GM21381 (cell line): ENCODE data around the gene ARHGAP8.

Source experiments
- ATAC-seq: cut with Tn5 transposase; IDR thresholded peaks from one replicate; pipeline ENCODE4 v1.9.1; 2021; ENCODE audit warnings: mild to moderate bottlenecking, moderate library complexity; ENCODE audit not compliant: unreplicated experiment

ARHGAP8 gene

DNA sequence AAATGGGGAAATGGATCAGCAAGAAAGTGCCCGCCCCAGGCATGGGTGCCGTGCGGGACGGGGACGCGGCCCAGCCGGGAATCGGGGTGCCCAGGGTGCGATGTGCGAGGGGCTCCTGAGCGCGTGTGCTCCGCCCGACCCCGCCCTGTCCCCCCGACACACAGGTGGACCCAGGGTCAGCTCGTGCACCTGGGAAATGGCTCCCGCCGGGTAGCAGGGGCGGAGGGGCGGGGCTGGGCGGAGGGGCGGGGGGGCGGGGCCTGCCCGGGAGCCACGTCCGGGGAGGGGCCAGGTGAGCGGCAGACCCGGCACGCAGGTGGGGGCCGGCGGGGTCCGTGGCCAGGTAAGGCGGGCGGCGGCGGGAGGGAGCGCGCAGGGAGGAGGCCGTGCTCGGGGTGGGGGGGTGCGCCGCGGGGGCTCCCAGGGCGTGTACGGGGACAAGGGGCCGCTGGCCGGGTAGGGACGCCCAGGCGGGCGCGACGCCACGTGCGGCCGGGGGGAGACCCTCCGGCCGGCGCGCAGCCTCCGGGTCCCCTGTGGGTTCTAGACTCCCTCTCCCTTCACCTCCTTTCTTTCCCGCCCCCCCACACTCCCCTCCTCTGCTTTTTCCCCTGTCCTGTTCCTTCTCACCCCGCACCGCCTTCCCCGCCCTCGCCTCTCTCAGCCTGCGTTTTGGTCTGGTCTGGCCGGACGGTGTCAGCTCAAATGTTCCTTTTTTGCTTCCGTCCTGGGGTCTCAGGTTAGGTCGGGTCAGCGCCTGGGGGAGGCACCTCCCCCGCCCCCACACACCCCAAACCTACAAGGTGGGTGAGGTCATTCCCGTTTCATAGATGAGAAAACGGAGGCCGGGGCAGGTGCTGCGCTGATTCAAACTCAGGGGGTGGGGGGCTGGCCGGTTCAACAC, at the start of gene ARHGAP8:
ARHGAP8 (plus strand) TSS at position 291 of the 904 bp plus-strand sequence. CDS start 33,953 bp downstream, outside the sequence.
- ATAC-seq: no peak

DNA sequence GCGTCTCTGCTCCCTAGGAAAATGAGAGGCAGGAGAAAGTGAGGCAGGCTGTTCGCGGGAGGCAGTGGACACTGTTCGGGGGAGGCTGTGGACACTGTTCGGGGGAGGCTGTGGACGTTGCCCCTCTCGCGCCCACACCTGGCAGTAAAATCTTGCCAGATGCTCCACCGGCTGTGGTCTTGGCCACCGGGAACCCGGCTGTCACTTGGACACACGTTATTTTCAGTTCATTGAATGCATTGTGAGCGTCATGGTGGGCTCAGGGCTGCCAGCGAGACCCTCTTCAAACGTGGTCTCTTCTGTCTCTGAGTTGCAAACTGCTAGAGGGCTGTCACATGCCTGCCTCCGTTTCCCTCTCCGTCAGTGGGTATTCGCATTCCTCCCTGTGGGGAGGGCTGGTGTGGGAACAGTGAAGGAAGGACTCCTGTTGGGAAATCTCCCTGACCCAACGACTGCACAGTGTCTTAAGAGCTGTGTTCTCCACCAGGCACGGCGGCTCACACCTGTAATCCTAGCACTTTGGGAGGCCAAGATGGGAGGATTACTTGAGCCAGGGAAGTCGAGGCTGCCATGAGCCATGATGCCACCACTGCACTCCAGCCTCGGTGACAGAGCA, 49.0 kb upstream of the ARHGAP8 start:
- no peak for ATAC-seq

- ATAC-seq: no peak
Observed at GRCh38 chr22:44704159-44705021, 48.0 kb upstream of the ARHGAP8 start.

GRCh38 chr22:44705022-44705297, 47.4 kb upstream of the ARHGAP8 start:
- no peak for ATAC-seq

DNA sequence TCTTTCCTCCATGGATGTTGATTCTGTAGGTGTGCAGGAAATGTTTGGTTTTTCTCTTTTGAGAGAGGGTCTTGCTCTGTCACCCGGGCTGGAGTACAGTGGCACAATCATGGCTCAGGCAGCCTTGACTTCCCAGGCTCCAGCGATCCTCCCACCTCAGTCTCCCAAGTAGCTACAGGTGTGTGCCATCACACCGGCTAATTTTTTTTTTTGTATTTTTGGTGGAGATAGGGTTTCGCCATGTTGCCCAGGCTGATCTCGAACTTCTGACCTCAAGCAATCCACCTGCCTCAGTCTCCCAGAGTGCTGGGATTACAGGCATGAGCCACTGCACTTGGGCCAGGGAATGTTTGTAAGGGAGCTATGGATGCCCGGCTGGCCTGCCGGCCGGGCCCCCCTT, 45.9 kb upstream of the ARHGAP8 start:
- no peak for ATAC-seq

GRCh38 chr22:44707178-44707577, 45.2 kb upstream of the ARHGAP8 start:
- ATAC-seq: no peak

DNA sequence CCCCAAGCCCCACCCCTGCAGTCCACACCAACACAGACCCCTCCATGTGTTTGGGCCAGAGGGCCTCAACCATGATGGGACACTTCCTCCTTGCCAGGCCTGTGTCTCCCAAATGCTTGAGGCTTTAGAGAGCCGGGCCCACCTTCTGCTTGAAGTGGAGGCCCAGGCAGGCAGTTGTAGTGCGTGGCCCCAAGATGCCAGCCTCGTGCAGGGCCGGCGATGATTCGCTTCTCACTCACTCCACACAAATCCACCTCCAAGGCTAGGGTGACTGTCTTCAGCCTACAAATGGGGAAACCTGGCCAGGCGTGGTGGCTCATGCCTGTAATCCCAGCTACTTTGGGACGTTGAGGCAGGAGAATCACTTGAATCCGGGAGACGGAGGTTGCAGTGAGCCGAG, 44.6 kb upstream of the ARHGAP8 start:
- no peak for ATAC-seq

- ATAC-seq: no peak
Observed at GRCh38 chr22:44709881-44710392, 42.4 kb upstream of the ARHGAP8 start.

DNA sequence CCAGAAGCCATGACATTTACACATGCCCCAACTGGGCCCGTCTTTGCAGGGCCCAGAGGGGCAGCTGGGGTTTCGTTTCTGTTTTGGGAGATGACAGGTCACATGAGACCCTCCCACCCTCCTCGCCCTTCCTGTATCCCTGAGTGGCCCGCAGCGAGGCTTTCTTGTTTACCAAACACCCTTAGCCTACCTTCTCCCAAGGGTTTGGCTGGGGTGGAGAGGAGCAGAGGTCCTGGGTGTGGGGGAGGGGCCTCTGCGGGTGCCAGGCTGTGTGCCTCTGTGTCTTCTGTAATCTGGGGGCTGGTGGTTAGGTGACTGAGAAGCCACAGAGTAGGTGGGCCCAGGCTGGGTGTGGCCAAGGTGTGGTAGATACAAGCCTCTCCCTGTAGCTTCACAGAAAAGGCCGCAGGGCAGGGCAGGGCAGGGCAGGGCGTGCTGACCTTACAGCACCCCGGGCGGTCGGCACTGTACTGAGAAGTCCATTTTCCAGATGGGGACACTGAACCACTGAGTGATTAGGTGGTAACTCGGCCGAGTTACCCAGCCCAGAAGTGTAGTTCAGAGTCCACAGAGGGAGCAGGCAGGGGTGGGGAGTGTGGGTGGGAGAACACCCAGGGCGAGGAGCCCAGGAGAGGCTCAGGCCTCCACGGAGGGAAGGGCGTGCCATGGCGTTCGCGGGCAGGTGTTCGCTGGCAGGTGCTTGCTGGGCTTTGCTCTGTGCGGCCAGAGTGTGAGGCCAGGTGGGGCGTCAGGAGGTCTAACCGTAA, 41.7 kb upstream of the ARHGAP8 start:
- ATAC-seq: no peak

- ATAC-seq: no peak
Observed at GRCh38 chr22:44711241-44711560, 41.2 kb upstream of the ARHGAP8 start.

DNA sequence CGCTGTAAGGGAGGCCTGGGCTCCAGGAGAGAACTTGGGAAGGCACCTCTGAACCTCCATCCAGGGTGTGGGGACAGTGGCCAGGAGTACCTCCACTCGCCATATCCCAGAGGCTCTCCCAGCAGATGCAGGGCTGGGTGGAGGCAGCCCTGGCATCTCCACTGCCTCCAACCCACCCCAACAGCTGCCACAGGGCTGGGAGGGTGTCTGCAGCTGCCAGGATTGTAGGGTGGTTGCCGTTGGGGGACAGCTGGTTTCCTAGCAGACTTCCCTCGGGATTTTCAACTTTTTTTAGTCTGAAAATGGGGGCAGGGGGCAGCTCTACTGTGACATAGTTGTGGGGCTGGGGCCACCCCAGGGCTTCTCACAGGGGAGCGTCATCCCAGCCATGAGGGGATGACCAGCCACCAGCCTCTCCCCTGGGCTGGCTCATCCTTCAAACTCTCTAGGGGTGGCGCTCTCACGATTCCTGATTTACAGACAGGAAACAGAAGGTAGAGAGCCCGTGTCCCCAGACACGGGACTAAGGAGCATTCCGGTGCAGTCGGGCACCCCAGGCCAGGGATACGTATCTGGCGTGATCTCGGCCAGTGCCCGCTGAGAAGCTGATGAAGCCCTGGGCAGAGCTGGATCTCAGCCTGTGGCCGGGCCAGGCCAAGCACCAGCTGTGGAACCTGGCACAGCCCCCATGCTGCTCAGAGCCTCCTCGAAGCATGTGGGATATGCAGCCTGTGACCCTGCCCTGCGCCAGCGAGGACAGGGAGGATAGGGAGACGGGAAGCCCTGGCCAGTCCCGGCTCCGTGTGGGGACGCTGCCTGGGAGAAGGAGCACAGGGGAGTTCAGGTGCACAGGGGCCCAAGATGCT, 40.5 kb upstream of the ARHGAP8 start:
- ATAC-seq: no peak

DNA sequence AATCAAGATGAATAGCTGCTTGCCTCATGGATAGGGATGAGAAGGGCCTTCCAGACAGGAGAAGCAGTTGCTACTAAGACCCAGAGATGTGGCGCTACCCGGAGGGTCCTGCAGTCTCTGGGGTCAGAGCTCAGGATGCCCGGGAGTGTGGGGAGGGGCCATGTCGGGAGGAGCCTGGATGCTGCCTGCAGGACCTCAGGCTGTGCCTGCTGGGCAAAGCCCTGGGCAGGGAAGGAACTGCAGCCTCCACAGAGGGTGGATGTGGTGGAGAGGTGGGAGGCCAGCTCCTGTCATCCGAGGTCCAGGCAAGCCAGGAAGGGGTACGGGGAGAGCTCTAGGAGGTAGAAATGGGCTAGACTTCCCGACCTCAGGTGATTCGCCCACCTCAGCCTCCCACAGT, 39.4 kb upstream of the ARHGAP8 start:
- no peak for ATAC-seq

DNA sequence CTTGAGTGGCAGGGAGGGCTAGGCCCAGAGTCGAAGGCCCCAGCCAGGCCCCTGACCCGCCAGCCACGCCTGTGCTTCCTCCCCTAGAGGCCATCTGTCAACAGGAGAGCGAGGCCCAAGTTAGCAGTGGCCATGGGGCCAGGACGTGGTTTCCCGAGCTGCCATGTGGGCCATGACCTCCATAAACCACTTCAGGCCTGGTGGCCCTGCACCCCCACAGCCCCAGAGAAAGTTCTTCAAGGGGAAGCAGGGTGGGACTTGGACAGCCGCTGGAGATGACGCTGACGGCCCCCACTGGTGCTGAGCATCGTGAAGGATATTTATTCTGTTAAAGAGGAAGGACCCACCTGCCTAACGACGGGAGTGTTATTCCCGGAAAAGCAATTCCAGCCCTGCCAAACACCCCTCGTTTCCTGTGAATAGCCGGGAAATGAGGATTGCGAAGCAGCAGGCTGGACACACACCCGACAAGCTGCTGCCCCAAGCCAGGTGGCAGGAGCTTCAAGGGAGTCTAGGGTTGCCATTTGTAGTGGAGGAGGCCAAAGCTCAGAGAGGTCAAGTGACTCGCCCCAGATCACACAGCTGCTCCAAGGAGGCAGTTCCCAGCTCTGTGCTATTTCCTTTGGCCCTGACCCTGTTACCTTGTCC, 37.5 kb upstream of the ARHGAP8 start:
- no peak for ATAC-seq

DNA sequence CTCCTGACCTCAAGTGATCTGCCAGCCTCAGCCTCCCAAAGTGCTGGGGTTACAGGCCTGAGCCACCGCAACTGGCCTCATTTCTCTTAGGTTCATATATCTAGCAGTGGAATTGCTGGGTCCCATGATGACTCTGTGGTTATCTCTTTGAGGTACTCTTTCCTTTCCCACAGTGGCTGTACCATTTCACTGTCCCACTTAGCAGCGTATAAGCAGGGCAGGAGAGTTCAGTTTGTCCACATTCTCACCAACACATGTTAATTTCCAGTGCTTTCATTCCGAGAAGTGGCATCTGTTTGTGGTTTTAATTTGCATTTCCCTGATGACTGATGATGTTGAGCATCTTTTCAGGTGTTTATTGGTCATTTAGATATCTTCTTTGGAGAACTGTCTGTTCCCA, 34.0 kb upstream of the ARHGAP8 start:
- ATAC-seq: peak; percentile 57

- ATAC-seq: no peak
Observed at GRCh38 chr22:44719586-44720368, 32.6 kb upstream of the ARHGAP8 start.

- no peak for ATAC-seq
Observed at GRCh38 chr22:44721213-44721612, 31.2 kb upstream of the ARHGAP8 start.

- no peak for ATAC-seq
Observed at GRCh38 chr22:44722611-44723010, 29.8 kb upstream of the ARHGAP8 start.

DNA sequence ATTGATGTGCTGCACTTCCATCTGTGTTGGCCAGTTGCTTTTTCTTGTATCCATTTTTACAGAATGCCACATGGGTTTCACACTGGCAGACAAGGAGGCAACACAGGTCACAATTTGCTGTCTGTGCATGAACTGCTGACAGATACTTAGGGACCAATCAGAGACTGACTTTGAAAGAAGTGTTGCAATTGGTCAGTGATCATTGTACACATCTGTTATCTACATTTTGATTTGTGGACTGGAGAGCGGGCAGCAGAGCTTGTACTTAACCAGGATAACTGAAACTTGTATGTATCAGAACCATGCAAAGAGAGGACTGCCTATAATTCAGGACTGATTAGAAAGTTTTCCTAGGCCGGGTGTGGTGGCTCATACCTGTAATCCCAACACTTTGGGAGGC, 28.6 kb upstream of the ARHGAP8 start:
- ATAC-seq: no peak

DNA sequence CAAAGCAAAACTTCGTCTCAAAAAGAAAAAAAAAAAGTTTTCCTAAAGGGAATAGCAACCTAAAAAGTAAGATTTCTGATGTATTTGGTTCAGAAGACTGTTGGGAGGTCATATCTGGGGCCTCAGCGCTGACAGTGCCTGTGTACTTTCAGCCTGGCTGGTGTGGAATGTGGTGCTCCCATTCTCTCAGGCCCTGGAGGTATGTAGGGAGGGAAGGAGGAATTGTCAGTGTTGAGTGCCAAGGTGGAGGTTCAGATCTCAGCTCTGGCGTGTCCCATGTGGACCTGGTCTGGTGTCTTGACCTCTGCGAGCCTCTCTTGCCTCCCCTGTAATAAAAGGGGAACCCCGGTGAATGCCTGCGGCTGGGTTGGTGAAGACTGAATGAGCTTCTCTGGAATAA, 28.0 kb upstream of the ARHGAP8 start:
- ATAC-seq: no peak
